ENCODE data around the gene SCN7A. TPM values are rescaled to one million over a fixed set of nuclear protein-coding genes. Genes with fewer than 3 reads are reported as not detected.

Gene SCN7A
- total and polyA plus RNA-seq, 3 donors from 2014 or later = 3.3 to 13.8 (median 8.7) TPM

- DNase-seq = no peak
- no peak for TF ChIP-seq POLR2A (IDR thresholded peaks at IDR 0.05)
- TF ChIP-seq CTCF (IDR thresholded peaks at IDR 0.05) = no peak
- H3K27ac ChIP-seq = no peak overlapping the region
- H3K36me3 ChIP-seq (ENCODE audit: low read depth, missing control alignments) = no peaks in the 10 kb centered on the region
- no peak overlapping the region for H3K4me3 ChIP-seq
- intact Hi-C loops (cut with DNase I; ENCODE audit: low total_unique reads) = no loop called here
- H3K27me3 ChIP-seq = no peaks in the 10 kb centered on the region
- H3K9me3 ChIP-seq = no peaks in the 10 kb centered on the region
- H3K4me1 ChIP-seq = no peaks in the 10 kb centered on the region
- 71 to 88% methylated on average over 2 of the region's 2 CpGs for WGBS, 2 donors
Observed at GRCh38 chr2:166520604-166521003, 26.6 kb upstream of the SCN7A start.

GRCh38 chr2:166519391-166519962, 25.4 kb upstream of the SCN7A start:
- no peaks in the 10 kb centered on the region for H3K36me3 ChIP-seq (ENCODE audit: low read depth, missing control alignments)
- no peak for DNase-seq
- H3K9me3 ChIP-seq = no peaks in the 10 kb centered on the region
- H3K27ac ChIP-seq = no peak overlapping the region
- no peaks in the 10 kb centered on the region for H3K27me3 ChIP-seq
- 73 to 79% methylated on average over 10 of the region's 10 CpGs for WGBS, 2 donors
- intact Hi-C loops (cut with DNase I; ENCODE audit: low total_unique reads) = no loop called here
- H3K4me3 ChIP-seq = no peak overlapping the region
- H3K4me1 ChIP-seq = no peaks in the 10 kb centered on the region
- TF ChIP-seq POLR2A (IDR thresholded peaks at IDR 0.05) (no peak), CTCF (IDR thresholded peaks at IDR 0.05) (no peak)

GRCh38 chr2:166518634-166519390, 24.8 kb upstream of the SCN7A start:
- no peak overlapping the region for H3K4me3 ChIP-seq
- DNase-seq = no peak
- H3K27me3 ChIP-seq = no peaks in the 10 kb centered on the region
- H3K9me3 ChIP-seq = no peaks in the 10 kb centered on the region
- H3K27ac ChIP-seq = no peak overlapping the region
- H3K36me3 ChIP-seq (ENCODE audit: low read depth, missing control alignments) = no peaks in the 10 kb centered on the region
- 71 to 78% methylated on average over 3 of the region's 3 CpGs for whole genome bisulfite sequencing, 2 donors
- intact Hi-C loops (cut with DNase I; ENCODE audit: low total_unique reads) = no loop called here
- H3K4me1 ChIP-seq = no peaks in the 10 kb centered on the region
- TF ChIP-seq CTCF (IDR thresholded peaks at IDR 0.05) (no peak), POLR2A (IDR thresholded peaks at IDR 0.05) (no peak)

GRCh38 chr2:166517533-166518061, 23.5 kb upstream of the SCN7A start:
- Histone ChIP-seq H3K4me3 (no peak overlapping the region), H3K27ac (no peak overlapping the region), H3K4me1 (no peaks in the 10 kb centered on the region), H3K27me3 (no peaks in the 10 kb centered on the region), H3K36me3 (ENCODE audit: low read depth, missing control alignments) (no peaks in the 10 kb centered on the region), H3K9me3 (no peaks in the 10 kb centered on the region)
- TF ChIP-seq POLR2A (IDR thresholded peaks at IDR 0.05) (no peak), CTCF (IDR thresholded peaks at IDR 0.05) (no peak)
- no peak for DNase-seq
- intact Hi-C loops (cut with DNase I; ENCODE audit: low total_unique reads) = no loop called here

All from testis (tissue), 3 donors.